Spleen (tissue), 11 donors: ENCODE measurements around the gene TSNAX. TPM values are rescaled to one million over a fixed set of nuclear protein-coding genes. Genes with fewer than 3 reads are reported as not detected.

Experiments used
- DNase-seq: peaks from one replicate; pipeline ENCODE4 v3.0.0-alpha.2; 2020
- H3K27ac ChIP-seq, 8 donors: fragments of 200-600 bp; sonication (generic) in 7 of 8; 1 replicate in 4 of 8; 2 replicates in 4 of 8; pipeline versions ENCODE4 v1.5.0 to v1.8.0; 2016 to 2021; ENCODE audit warnings: inconsistent platforms in 4 of 8, mild to moderate bottlenecking in 4 of 8, moderate library complexity in 1 of 8
- H3K27me3 ChIP-seq, 7 donors: fragments of 200-600 bp; sonication (generic) in 6 of 7; replicated peaks in 1 of 7; 1 replicate in 4 of 7; 2 replicates in 3 of 7; pipeline versions ENCODE4 v1.5.0 to v1.8.0; 2016 to 2021; ENCODE audit warnings: inconsistent platforms in 3 of 7, mild to moderate bottlenecking in 1 of 7
- H3K36me3 ChIP-seq, 6 donors: fragments of 200-600 bp; sonication (generic) in 5 of 6; 1 replicate in 4 of 6; 2 replicates in 2 of 6; pipeline versions ENCODE4 v1.5.0 to v1.8.0; 2016 to 2021; ENCODE audit warnings: inconsistent platforms in 2 of 6
- H3K4me1 ChIP-seq, 6 donors: fragments of 200-600 bp; sonication (generic) in 5 of 6; 1 replicate in 3 of 6; 2 replicates in 3 of 6; pipeline versions ENCODE4 v1.5.0 to v1.8.0; 2016 to 2021; ENCODE audit warnings: inconsistent platforms in 3 of 6
- H3K4me3 ChIP-seq, 8 donors: fragments of 200-600 bp; sonication (generic) in 7 of 8; 1 replicate in 4 of 8; 2 replicates in 4 of 8; pipeline versions ENCODE4 v1.5.0 to v1.8.0; 2016 to 2021; ENCODE audit warnings: inconsistent platforms in 4 of 8, mild to moderate bottlenecking in 4 of 8, moderate library complexity in 2 of 8
- H3K9me3 ChIP-seq, 8 donors: fragments of 200-600 bp; sonication (generic) in 7 of 8; 1 replicate in 4 of 8; 2 replicates in 4 of 8; pipeline versions ENCODE4 v1.5.0 to v1.8.0; 2016 to 2021; ENCODE audit warnings: inconsistent platforms in 4 of 8
- CTCF ChIP-seq, 11 experiments: fragments of 200-600 bp in 7 of 11; fragments of 450-650 bp in 4 of 11; sonication (generic) in 4 of 11; IDR thresholded peaks in 8 of 11; conservative IDR thresholded peaks in 3 of 11; 1 replicate in 7 of 11; 2 replicates in 4 of 11; pipeline versions ENCODE4 v1.4.0 to v1.8.0; 2016 to 2021; ENCODE audit warnings: antibody characterized with exemption in 11 of 11, inconsistent platforms in 4 of 11, mild to moderate bottlenecking in 1 of 11
- POLR2A ChIP-seq, 3 donors: fragments of 450-650 bp; IDR thresholded peaks; one replicate each; pipeline ENCODE4 v1.5.1; 2017; ENCODE audit warnings: antibody characterized with exemption in 3 of 3, mild to moderate bottlenecking in 1 of 3
- POLR2AphosphoS5 ChIP-seq, 3 donors: sonication (generic); formaldehyde crosslinking; IDR thresholded peaks; one replicate each; pipeline ENCODE4 v1.5.1; 2017; ENCODE audit warnings: antibody characterized with exemption in 3 of 3
- WGBS, 5 donors: extraction: QIAGEN DNeasy Blood & Tissue Kit in 3 of 5; methylation state at CpG; one replicate each; pipeline versions ENCODE4 v1.1.5 to v1.1.7; 2013 to 2018; 5-methylcytosine and 5-hydroxymethylcytosine counted together
- intact Hi-C: fragments of 100-400 bp; cut with DNase I; formaldehyde crosslinking; loops from one replicate; pipeline ENCODE4 v1.15.0; 2023; ENCODE audit warnings: low total_unique reads
- polyA plus RNA-seq, 3 donors: library from polyadenylated mRNA; stranded (reverse); fragments of 200-250 nt; gene quantifications; one replicate each; pipeline ENCODE4 v1.2.1, GENCODE V29; 2013
- total RNA-seq, 7 donors: library from RNA; depleted of rRNA in 3 of 7; stranded (reverse); fragments of >200 nt in 3 of 7; fragmentation: NEBNext Ultra II Directional in 4 of 7; extraction: Animal tissue kit (Norgen Biotek cat#: 25700) in 4 of 7; gene quantifications; one replicate each; pipeline versions ENCODE4 v1.1.0 to v1.2.1, GENCODE V29; 2016 to 2021
- donor health status: healthy with polysubstance abuse.
- donor health status: DM: no; HTN: no; CAD: no; lungs with moderate emphysema.
- donor health status: DM: no; HTN: no; CAD: no.
- donor health status: Bipolar disorder and iron deficiency.
- donor health status: healthy.
- donor health status: DM: no; HTN: no; CAD: no.
- donor health status: DM: yes; HTN: yes; CAD: no.

TSNAX gene
- total and polyA plus RNA-seq, 10 donors: 14.0 to 61.8 (median 48.0) TPM

GRCh38 chr1:231601824-231602672 is 73.6 kb downstream of the TSNAX start:
- TF ChIP-seq POLR2AphosphoS5 (IDR thresholded peaks at IDR 0.05): no peak
- no peak for TF ChIP-seq POLR2A (IDR thresholded peaks at IDR 0.05)
- no peak for TF ChIP-seq CTCF (IDR thresholded peaks at IDR 0.05 in 8 of 11, conservative IDR thresholded peaks at IDR 0.05 in 3 of 11)
- Histone ChIP-seq H3K4me3 (no peak overlapping the region), H3K27ac (no peak overlapping the region), H3K27me3 (no peaks in the 10 kb centered on the region), H3K9me3 (no peaks in the 10 kb centered on the region), H3K4me1 (peaks cover 0 to 43% (median 12%) of the 10 kb centered on the region in 6 donors), H3K36me3 (no peaks in the 10 kb centered on the region)
- WGBS, 5 donors: 73 to 81% (median 79%) methylated on average over 5 of the region's 5 CpGs
- no peak for DNase-seq
- intact Hi-C loops: no loop called here

DNA sequence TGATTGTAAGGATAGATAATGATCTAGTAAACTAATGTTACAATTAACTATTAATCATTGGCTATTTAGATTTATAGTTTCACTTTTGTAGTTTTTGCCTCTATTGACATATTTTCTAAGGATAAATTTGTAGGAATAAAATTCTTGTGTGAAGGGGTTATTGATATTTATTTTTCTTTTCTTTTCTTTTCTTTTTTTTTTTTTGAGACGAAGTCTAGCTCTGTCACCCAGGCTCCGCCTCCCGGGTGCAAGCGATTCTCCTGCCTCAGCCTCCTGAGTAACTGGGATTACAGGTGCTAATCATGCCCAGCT is 74.2 kb downstream of the TSNAX start:
- Histone ChIP-seq H3K4me3 (no peak overlapping the region), H3K9me3 (no peaks in the 10 kb centered on the region), H3K36me3 (no peaks in the 10 kb centered on the region), H3K27me3 (no peaks in the 10 kb centered on the region), H3K4me1 (peaks cover 0 to 43% (median 12%) of the 10 kb centered on the region in 6 donors), H3K27ac (no peak overlapping the region)
- TF ChIP-seq POLR2AphosphoS5 (IDR thresholded peaks at IDR 0.05) (no peak), POLR2A (IDR thresholded peaks at IDR 0.05) (no peak), CTCF (IDR thresholded peaks at IDR 0.05 in 8 of 11, conservative IDR thresholded peaks at IDR 0.05 in 3 of 11) (no peak)
- no peak for DNase-seq
- intact Hi-C loops: no loop called here
- whole genome bisulfite sequencing, 5 donors: 87 to 96% (median 95%) methylated on average over 4 of the region's 4 CpGs

DNA sequence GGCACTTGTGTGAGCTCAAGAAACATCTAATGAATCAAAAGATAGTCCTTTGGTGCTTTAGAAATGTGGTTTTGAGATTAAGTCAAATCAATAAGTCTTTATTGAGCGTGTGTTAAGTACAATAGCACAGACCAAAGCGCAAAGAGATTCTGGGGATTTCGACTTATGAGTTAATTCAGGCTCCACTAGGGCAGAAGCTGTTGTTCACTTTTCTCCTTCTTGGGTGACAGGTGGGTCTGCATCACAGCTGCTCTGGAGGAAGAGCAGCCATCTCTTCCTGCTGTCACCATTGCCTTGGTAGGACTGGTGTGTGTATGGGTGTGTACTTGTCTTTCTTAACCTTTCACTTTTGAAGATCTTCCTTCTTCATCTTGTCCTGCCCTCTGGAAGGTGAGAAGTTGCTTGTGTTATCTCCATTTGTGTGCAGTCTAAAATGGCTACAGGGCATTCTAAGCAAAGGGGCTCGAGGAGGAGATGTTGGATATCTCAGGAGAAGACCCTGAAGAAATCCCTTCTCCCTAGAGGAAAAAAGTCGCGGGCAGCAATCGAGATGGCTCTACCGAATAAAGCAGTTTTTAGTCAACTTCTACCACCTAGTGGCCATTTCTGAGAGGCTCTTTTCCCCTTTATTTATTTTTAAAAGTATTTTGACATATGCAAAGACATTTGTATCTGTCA is 75.3 kb downstream of the TSNAX start:
- H3K27ac ChIP-seq: peak overlapping the region in 5 of 8 donors; percentile 28 to 81 (median 63)
- no peak for DNase-seq
- 26 to 31% (median 30%) methylated on average over 8 of the region's 8 CpGs for WGBS, 5 donors
- intact Hi-C loops: no loop called here
- peaks cover 0 to 43% (median 12%) of the 10 kb centered on the region in 6 donors for H3K4me1 ChIP-seq
- H3K9me3 ChIP-seq: no peaks in the 10 kb centered on the region
- no peaks in the 10 kb centered on the region for H3K27me3 ChIP-seq
- TF ChIP-seq POLR2A (IDR thresholded peaks at IDR 0.05) (no peak), CTCF (IDR thresholded peaks at IDR 0.05 in 8 of 11, conservative IDR thresholded peaks at IDR 0.05 in 3 of 11) (peak in 10 of 11 experiments; percentile 41 to 84 (median 73))
- peak overlapping the region; percentile 16 to 73 (median 36) for H3K4me3 ChIP-seq
- no peaks in the 10 kb centered on the region for H3K36me3 ChIP-seq

DNA sequence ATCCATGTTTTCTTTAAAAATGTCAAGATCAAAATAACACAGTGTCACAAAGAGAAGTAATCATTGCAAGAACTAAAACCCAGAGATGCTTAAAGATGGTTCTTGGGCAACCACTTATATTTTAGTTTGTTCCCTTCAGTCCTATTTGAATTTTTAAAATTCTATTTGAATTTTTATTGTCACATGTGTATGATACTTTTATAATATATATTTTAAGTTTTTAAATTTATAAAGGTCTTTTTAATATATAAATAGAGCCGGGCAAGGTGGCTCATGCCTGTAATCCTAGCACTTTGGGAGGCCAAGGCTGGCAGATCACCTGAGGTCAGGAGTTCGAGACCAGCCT is 75.8 kb downstream of the TSNAX start:
- DNase-seq: no peak
- intact Hi-C loops: no loop called here
- H3K27ac ChIP-seq: peak overlapping the region in 3 of 8 donors; percentile 63 to 81 (median 80)
- no peak for TF ChIP-seq POLR2AphosphoS5 (IDR thresholded peaks at IDR 0.05)
- TF ChIP-seq CTCF (IDR thresholded peaks at IDR 0.05 in 8 of 11, conservative IDR thresholded peaks at IDR 0.05 in 3 of 11): peak in 2 of 11 experiments; percentile 11 to 13
- 61 to 73% (median 64%) methylated on average over 2 of the region's 2 CpGs for WGBS, 5 donors
- peaks cover 0 to 43% (median 12%) of the 10 kb centered on the region in 6 donors for H3K4me1 ChIP-seq
- H3K4me3 ChIP-seq: peak overlapping the region in 2 of 8 donors; percentile 43 to 73
- H3K27me3 ChIP-seq: no peaks in the 10 kb centered on the region
- no peaks in the 10 kb centered on the region for H3K9me3 ChIP-seq
- no peaks in the 10 kb centered on the region for H3K36me3 ChIP-seq
